Right lobe of liver (tissue), 4 donors: ENCODE results near the gene USP40.

ENCODE experiments used
- CTCF ChIP-seq, 4 donors: fragments of 200-600 bp in 3 of 4; fragments of 450-650 bp in 1 of 4; IDR thresholded peaks; one replicate each; pipeline versions ENCODE4 v1.5.1 to v1.8.0; 2016 to 2022; ENCODE audit warnings: antibody characterized with exemption in 4 of 4, mild to moderate bottlenecking in 2 of 4
- POLR2A ChIP-seq: fragments of 450-650 bp; IDR thresholded peaks from one replicate; pipeline ENCODE4 v1.6.1; 2017; ENCODE audit warnings: antibody characterized with exemption, mild to moderate bottlenecking
- donor health status: DM: no; HTN: no; CAD: no.
- donor health status: DM: no; HTN: no; CAD: no.
- donor health status: DM: no; HTN: yes; CAD: no.

GRCh38 chr2:233466991-233467603 is 99.5 kb downstream of the USP40 start:
- no peak for TF ChIP-seq CTCF (IDR thresholded peaks at IDR 0.05)
- TF ChIP-seq POLR2A: no peak
